Measurements from ENCODE around the gene PLCL2. TPM values are rescaled to one million over a fixed set of nuclear protein-coding genes. Genes with fewer than 3 reads are reported as not detected.

The PLCL2 gene
- total RNA-seq, 1 experiment from 2014 or later, result 32.1 TPM

DNA sequence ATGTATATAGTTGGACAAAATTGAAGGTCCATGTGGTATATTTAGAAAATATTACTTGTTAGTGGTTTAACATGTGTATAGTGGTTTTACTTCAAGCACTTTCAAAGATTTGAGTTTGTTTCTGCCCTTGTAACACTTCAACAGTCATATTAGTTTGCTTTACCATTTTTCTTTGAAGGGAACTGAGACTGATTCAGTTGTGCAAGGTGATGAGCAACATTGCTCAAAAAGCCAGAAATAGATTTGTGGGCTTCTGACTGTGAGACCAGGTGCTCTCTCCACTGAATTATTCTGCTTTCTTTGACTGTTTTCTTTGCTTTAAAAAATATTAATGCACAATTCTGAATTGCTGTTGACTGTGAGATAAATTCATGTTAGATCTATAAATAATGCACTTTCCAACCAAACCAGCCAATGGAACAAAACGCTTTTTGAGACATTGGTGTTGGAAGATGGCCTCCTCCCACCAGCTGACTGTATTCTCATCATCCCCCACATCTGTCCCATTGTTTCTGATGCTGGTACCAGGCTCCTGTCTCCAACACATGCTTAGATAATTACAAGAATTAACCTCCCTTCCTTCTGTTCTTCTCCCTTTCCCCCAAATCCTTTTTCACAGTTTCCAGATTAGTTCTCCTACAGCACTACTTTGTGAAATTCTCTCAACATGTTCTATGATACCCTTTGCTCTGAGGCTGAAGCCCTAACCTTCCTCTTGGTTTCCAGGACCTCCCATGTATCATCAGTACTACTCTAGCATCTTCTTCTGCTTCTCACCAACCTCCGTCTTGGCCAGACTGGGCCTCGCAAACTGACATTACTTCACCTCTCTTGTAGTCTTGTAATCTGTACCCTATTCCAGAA lies 27.9 kb downstream of the PLCL2 start:
- no peaks in the 10 kb centered on the region for H3K23me2 ChIP-seq (ENCODE audit: insufficient read length, low read depth, low read length, poor library complexity, severe bottlenecking)
- no peak for DNase-seq
- no peak overlapping the region for H3K9ac ChIP-seq (ENCODE audit: extremely low read depth, insufficient read length, low read length)
- Mint-ChIP-seq H3K4me3 (no peak overlapping the region), H3K36me3 (ENCODE audit: insufficient read depth in 1 of 3, low read depth in 3 of 3) (no peaks in the 10 kb centered on the region), H3K9me3 (no peaks in the 10 kb centered on the region), H3K27ac (no peak overlapping the region; a peak in 1 of 7 replicates), H3K27me3 (ENCODE audit: low read depth) (no peaks in the 10 kb centered on the region), H3K4me1 (peaks cover 36% of the 10 kb centered on the region in 2 experiments)
- WGBS (ENCODE audit: extremely low coverage, insufficient read length, low lambda C conversion rate), result no CpG with 5 or more reads among the region's 3 CpGs
- H3K27me3 ChIP-seq (ENCODE audit: insufficient read depth, low read length), result no peaks in the 10 kb centered on the region
- no peak overlapping the region for H3K27ac ChIP-seq (ENCODE audit: insufficient read length, low read depth, low read length)
- H3K4me2 ChIP-seq (ENCODE audit: insufficient read depth, insufficient read length, low read length), result no peak overlapping the region
- H3K79me1 ChIP-seq (ENCODE audit: insufficient read depth, low read depth, low read length, poor library complexity, severe bottlenecking), result no peaks in the 10 kb centered on the region
- H2AK5ac ChIP-seq (ENCODE audit: insufficient read length, low read length), result no peak overlapping the region
- no peak overlapping the region for H2AFZ ChIP-seq (ENCODE audit: low read length)
- H3K9me3 ChIP-seq (ENCODE audit: control insufficient read depth, low read depth, low read length), result no peaks in the 10 kb centered on the region
- no peaks in the 10 kb centered on the region; the same call in 1 of the 2 replicates for H3K4me1 ChIP-seq (ENCODE audit: insufficient read depth, low read length)
- no peak overlapping the region for H2BK12ac ChIP-seq (ENCODE audit: insufficient read length, low read depth, low read length)
- no peak overlapping the region for H3K23ac ChIP-seq (ENCODE audit: insufficient read length, low read depth, low read length)
- no peaks in the 10 kb centered on the region for H3K79me2 ChIP-seq (ENCODE audit: insufficient read depth, low read length)
- TF ChIP-seq, protein P1, sequence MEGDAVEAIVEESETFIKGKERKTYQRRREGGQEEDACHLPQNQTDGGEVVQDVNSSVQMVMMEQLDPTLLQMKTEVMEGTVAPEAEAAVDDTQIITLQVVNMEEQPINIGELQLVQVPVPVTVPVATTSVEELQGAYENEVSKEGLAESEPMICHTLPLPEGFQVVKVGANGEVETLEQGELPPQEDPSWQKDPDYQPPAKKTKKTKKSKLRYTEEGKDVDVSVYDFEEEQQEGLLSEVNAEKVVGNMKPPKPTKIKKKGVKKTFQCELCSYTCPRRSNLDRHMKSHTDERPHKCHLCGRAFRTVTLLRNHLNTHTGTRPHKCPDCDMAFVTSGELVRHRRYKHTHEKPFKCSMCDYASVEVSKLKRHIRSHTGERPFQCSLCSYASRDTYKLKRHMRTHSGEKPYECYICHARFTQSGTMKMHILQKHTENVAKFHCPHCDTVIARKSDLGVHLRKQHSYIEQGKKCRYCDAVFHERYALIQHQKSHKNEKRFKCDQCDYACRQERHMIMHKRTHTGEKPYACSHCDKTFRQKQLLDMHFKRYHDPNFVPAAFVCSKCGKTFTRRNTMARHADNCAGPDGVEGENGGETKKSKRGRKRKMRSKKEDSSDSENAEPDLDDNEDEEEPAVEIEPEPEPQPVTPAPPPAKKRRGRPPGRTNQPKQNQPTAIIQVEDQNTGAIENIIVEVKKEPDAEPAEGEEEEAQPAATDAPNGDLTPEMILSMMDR (conservative IDR thresholded peaks at IDR 0.05), result no peak
- no peak overlapping the region for H3K18ac ChIP-seq (ENCODE audit: insufficient read length, low read depth, low read length)
- H3T11ph ChIP-seq (ENCODE audit: low read length), result no peak overlapping the region
- no peak overlapping the region for H2BK20ac ChIP-seq (ENCODE audit: low read depth, low read length, poor library complexity, severe bottlenecking)
- H3K56ac ChIP-seq (ENCODE audit: insufficient read length, low read depth, low read length), result no peak overlapping the region
- no peak overlapping the region for H2BK120ac ChIP-seq (ENCODE audit: low read depth, low read length, poor library complexity, severe bottlenecking)
- H4K91ac ChIP-seq (ENCODE audit: insufficient read length, low read depth, low read length), result no peak overlapping the region
- H4K8ac ChIP-seq (replicated peaks; ENCODE audit: insufficient read length, low read depth, low read length), result no peak overlapping the region
- H2BK15ac ChIP-seq (ENCODE audit: low read depth, low read length), result no peak overlapping the region
- H2BK5ac ChIP-seq (ENCODE audit: insufficient read length, low read length), result no peak overlapping the region
- no peak overlapping the region for H4K5ac ChIP-seq (ENCODE audit: insufficient read length, low read depth, low read length)
- H3K4ac ChIP-seq (ENCODE audit: low read depth, low read length), result no peak overlapping the region
- no peaks in the 10 kb centered on the region for H4K20me1 ChIP-seq (ENCODE audit: control insufficient read depth, insufficient read depth, insufficient read length)
- H3K14ac ChIP-seq (ENCODE audit: insufficient read depth, low read length), result no peak overlapping the region
